Pancreas (tissue), 10 donors: ENCODE results near the gene FEZ2. TPM values are rescaled to one million over a fixed set of nuclear protein-coding genes. Genes with fewer than 3 reads are reported as not detected.

Experiments
- ATAC-seq, 4 donors: fragments of 200-7000 bp; cut with Tn5 transposase; one replicate each; pipeline versions ENCODE4 v1.8.0 to v1.9.1; 2020; ENCODE audit warnings: mild to moderate bottlenecking in 4 of 4, moderate library complexity in 4 of 4
- DNase-seq, 6 donors: peaks; one replicate each; pipeline ENCODE4 v3.0.0-alpha.2; 2020
- FAIRE-seq: peaks from 2 replicates; lab custom pipeline; 2012; peaks lifted over from hg19 to GRCh38; lab: Jason Lieb, UNC
- H3K27ac ChIP-seq, 4 donors: fragments of 200-600 bp; sonication (generic); 1 replicate in 3 of 4; 2 replicates in 1 of 4; pipeline versions ENCODE4 v1.5.0 to v1.8.0; 2020
- H3K27me3 ChIP-seq, 4 donors: fragments of 200-600 bp; one replicate each; pipeline ENCODE4 v1.8.0; 2021
- H3K36me3 ChIP-seq, 3 donors: fragments of 200-600 bp; sonication (generic) in 1 of 3; one replicate each; pipeline versions ENCODE4 v1.5.0 to v1.8.0; 2020 to 2021
- H3K4me1 ChIP-seq, 3 donors: fragments of 200-600 bp; one replicate each; pipeline ENCODE4 v1.8.0; 2021
- H3K4me3 ChIP-seq, 4 donors: fragments of 200-600 bp; sonication (generic) in 2 of 4; one replicate each; pipeline versions ENCODE4 v1.5.0 to v1.8.0; 2020 to 2021
- H3K9me3 ChIP-seq, 4 donors: fragments of 200-600 bp; one replicate each; pipeline ENCODE4 v1.8.0; 2021
- WGBS, 2 donors: extraction: QIAGEN DNeasy Blood & Tissue Kit; methylation state at CpG; one replicate each; pipeline ENCODE4 v1.1.7; 2013; 5-methylcytosine and 5-hydroxymethylcytosine counted together
- intact Hi-C, 3 donors: fragments of 100-400 bp; cut with DNase I; formaldehyde crosslinking; loops; one replicate each; pipeline versions ENCODE4 v1.11.1 to v1.14.2; 2022
- polyA plus RNA-seq, 2 donors: library from polyadenylated mRNA; stranded (reverse); fragments of 200-250 nt; gene quantifications; one replicate each; pipeline ENCODE4 v1.2.3, GENCODE V29; 2013
- total RNA-seq, 6 donors: library from RNA; stranded (reverse); fragmentation: NEBNext Ultra II Directional in 4 of 6; extraction: Animal tissue kit (Norgen Biotek cat#: 25700) in 4 of 6; gene quantifications; one replicate each; pipeline versions ENCODE4 v1.2.1 to v1.2.4, GENCODE V29; 2021 to 2023
- TF ChIP-seq, protein P1 (sequence below), 4 donors: fragments of 200-600 bp; sonication (generic) in 3 of 4; IDR thresholded peaks; one replicate each; pipeline versions ENCODE4 v1.5.0 to v1.8.0; 2021; ENCODE audit warnings: antibody characterized with exemption in 4 of 4
- donor health status: healthy with polysubstance abuse.
- donor health status: DM: no; HTN: no; CAD: no; lungs with moderate emphysema.
- donor health status: DM: no; HTN: no; CAD: no.
- donor health status: control.
- donor health status: control.
- donor health status: Bipolar disorder and iron deficiency.
- donor health status: DM: yes; HTN: yes; CAD: no.
- donor health status: DM: no; HTN: no; CAD: no.
- donor health status: DM: no; HTN: no; CAD: no.
- donor health status: DM: yes; HTN: yes; CAD: no.

Gene FEZ2
- total and polyA plus RNA-seq, 8 donors, result 7.0 to 18.2 (median 9.4) TPM

DNA sequence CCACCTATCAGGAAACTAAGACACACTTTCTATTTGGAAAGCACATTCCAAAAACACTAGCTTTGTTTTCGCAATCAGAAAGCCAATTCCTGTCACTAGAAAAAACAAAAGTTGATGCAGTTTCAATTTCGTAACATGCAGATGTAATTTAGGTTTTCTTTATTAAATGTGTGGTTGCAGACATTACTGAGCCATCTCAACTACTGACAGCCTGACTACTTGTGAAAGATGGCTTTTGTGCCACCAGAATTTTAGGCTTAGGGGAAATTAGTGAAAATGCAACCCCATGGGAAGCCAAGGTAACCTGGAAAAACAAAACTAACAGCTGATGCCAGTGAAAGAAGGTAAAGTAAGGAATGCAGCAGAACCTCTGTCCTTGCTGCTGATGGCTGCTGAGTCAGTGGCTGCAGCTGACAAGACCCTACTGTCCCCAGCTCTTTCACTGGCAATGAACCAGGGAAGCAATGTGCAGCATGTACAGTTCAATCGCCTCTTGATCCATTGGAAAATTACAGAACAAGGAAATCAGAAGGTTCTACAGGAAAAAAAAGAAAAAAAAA lies 34.9 kb downstream of the FEZ2 start:
- Histone ChIP-seq H3K36me3 (no peaks in the 10 kb centered on the region), H3K4me1 (peaks cover 0 to 5% (median 4%) of the 10 kb centered on the region in 3 donors), H3K27me3 (no peaks in the 10 kb centered on the region), H3K27ac (peak overlapping the region in 2 of 4 donors; percentile 9 to 50), H3K9me3 (no peaks in the 10 kb centered on the region), H3K4me3 (no peak overlapping the region)
- intact Hi-C loops, result no loop called here
- FAIRE-seq (no peak), DNase-seq (no peak), ATAC-seq (peak in 3 of 4 donors; percentile 11 to 47 (median 38))
- WGBS, 2 donors, result 61 to 67% methylated on average over 3 of the region's 3 CpGs
- TF ChIP-seq, protein P1, sequence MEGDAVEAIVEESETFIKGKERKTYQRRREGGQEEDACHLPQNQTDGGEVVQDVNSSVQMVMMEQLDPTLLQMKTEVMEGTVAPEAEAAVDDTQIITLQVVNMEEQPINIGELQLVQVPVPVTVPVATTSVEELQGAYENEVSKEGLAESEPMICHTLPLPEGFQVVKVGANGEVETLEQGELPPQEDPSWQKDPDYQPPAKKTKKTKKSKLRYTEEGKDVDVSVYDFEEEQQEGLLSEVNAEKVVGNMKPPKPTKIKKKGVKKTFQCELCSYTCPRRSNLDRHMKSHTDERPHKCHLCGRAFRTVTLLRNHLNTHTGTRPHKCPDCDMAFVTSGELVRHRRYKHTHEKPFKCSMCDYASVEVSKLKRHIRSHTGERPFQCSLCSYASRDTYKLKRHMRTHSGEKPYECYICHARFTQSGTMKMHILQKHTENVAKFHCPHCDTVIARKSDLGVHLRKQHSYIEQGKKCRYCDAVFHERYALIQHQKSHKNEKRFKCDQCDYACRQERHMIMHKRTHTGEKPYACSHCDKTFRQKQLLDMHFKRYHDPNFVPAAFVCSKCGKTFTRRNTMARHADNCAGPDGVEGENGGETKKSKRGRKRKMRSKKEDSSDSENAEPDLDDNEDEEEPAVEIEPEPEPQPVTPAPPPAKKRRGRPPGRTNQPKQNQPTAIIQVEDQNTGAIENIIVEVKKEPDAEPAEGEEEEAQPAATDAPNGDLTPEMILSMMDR (IDR thresholded peaks at IDR 0.05), result no peak

DNA sequence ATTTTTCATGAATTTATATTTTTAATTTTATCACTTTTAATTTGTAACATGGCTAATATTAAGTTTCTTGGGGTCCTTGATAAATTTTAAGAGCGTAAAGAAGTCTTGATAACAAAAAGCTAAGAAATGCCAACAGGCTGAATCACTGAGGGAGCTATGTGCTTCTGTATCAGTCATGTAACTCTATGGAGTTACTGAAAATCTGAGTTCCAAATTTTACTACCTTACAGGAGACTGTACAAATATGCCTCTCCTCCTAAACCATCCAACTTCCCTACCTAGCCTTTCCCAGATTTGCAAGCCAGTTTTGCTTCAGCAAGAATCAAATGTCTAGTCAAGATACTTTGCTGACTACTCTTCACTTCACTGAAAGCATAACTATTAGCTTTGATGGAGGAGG lies 35.7 kb downstream of the FEZ2 start:
- Histone ChIP-seq H3K27ac (peak overlapping the region in 2 of 4 donors; percentile 9 to 50), H3K4me1 (peaks cover 0 to 4% (median 4%) of the 10 kb centered on the region in 3 donors), H3K36me3 (no peaks in the 10 kb centered on the region), H3K27me3 (no peaks in the 10 kb centered on the region), H3K9me3 (no peaks in the 10 kb centered on the region), H3K4me3 (no peak overlapping the region)
- DNase-seq (no peak), ATAC-seq (no peak), FAIRE-seq (no peak)
- TF ChIP-seq, protein P1 (IDR thresholded peaks at IDR 0.05), result no peak
- intact Hi-C loops, result no loop called here
- WGBS, 2 donors, result 96 to 100% methylated on average over 1 of the region's 1 CpG

DNA sequence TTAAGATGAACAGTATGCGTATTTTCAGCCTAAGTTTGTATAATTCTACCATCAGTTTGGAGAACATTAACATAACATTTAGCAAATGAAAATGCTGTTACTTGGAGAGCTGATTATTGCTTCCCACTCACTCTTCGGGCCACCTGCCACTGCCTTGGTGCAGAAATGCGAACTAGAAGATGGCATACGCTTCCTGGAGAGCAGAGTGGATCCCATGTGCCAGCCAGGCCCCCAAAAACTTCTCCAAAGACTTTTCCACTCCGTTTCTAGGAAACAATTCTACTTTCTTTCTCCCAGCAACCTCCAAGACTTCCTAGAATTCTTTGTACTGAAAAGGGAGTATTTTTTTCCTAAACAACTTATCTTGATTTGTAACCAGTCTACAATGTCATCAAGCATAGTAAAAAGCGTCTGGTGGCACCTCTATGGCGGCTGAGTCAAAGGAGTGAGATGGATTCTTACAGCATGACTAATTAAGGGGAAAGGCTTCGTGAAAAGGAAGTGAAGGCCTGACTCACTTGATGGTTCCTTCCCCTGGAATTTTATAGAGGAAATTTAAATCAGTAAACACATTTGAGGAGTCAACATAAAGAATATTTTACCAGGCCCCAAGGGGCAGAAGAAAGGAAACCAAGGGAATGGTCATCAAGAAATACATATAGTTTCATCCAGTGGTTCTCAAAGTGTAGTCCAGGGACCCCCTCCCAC lies 36.6 kb downstream of the FEZ2 start:
- H3K4me1 ChIP-seq, result peaks cover 0 to 4% (median 4%) of the 10 kb centered on the region in 3 donors
- H3K4me3 ChIP-seq, result no peak overlapping the region
- peak overlapping the region in 2 of 4 donors; percentile 9 to 50 for H3K27ac ChIP-seq
- WGBS, 2 donors, result 85 to 86% methylated on average over 8 of the region's 8 CpGs
- ATAC-seq, result peak in 3 of 4 donors; percentile 58 to 80 (median 76)
- no peak for DNase-seq
- intact Hi-C loops, result no loop called here
- TF ChIP-seq, protein P1 (IDR thresholded peaks at IDR 0.05), result no peak
- no peak for FAIRE-seq
- H3K36me3 ChIP-seq, result no peaks in the 10 kb centered on the region
- H3K9me3 ChIP-seq, result no peaks in the 10 kb centered on the region
- H3K27me3 ChIP-seq, result no peaks in the 10 kb centered on the region

DNA sequence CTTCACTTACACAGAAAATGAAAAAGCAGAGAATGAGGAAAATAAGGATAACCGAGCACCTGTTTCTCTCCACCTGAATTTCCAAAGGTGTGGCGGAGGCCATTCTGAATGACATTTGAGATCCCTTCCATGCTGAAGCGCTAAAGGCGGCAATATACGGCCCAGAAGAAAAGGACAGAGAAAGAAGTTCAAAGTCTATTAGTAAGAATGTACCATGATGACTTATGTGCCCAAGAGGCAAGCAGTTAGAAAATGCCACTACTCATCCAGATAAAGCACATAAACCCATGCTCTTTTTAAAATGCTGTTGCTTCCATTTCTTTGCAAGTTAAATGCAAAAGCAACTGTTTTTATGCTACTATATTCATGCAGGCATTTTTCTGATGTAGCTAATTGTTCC lies 37.2 kb downstream of the FEZ2 start:
- Histone ChIP-seq H3K27ac (peak overlapping the region in 1 of 4 donors; percentile 9), H3K36me3 (no peaks in the 10 kb centered on the region), H3K4me3 (no peak overlapping the region), H3K4me1 (peaks cover 0 to 4% (median 4%) of the 10 kb centered on the region in 3 donors), H3K27me3 (no peaks in the 10 kb centered on the region), H3K9me3 (no peaks in the 10 kb centered on the region)
- TF ChIP-seq, protein P1 (IDR thresholded peaks at IDR 0.05), result no peak
- intact Hi-C loops, result no loop called here
- ATAC-seq, result no peak
- FAIRE-seq, result no peak
- no peak for DNase-seq
- WGBS, 2 donors, result 97 to 98% methylated on average over 5 of the region's 5 CpGs
